ENCODE results near the gene KDM4C.

- TF ChIP-seq CTCF (conservative IDR thresholded peaks at IDR 0.05; ENCODE audit: low read length) (no peak), EZH2phosphoT487 (IDR thresholded peaks at IDR 0.05; ENCODE audit: borderline replicate concordance, low read depth, low read length) (no peak)
These were observed 144.7 kb downstream of the KDM4C start for GRCh38 chr9:6902423-6902822.
